Esophagus (tissue), 2 donors: ENCODE results near the gene MSANTD1. TPM values are rescaled to one million over a fixed set of nuclear protein-coding genes. Genes with fewer than 3 reads are reported as not detected.

ENCODE experiments used
- H3K27ac ChIP-seq, 2 donors: one replicate each; pipeline ENCODE4 v1.5.1; 2013; ENCODE audit warnings: low read depth in 2 of 2, mild to moderate bottlenecking in 2 of 2, inconsistent platforms in 1 of 2, low read length in 1 of 2, moderate library complexity in 1 of 2
- H3K27me3 ChIP-seq, 2 donors: one replicate each; pipeline ENCODE4 v1.6.1; 2013; ENCODE audit warnings: low read length in 2 of 2, control low read depth in 1 of 2, mild to moderate bottlenecking in 1 of 2; ENCODE audit not compliant: insufficient read depth in 2 of 2, control insufficient read depth in 1 of 2
- H3K36me3 ChIP-seq, 2 donors: one replicate each; pipeline ENCODE4 v1.6.1; 2013; ENCODE audit warnings: low read length in 1 of 2; ENCODE audit not compliant: control insufficient read depth in 2 of 2, insufficient read depth in 2 of 2
- H3K4me1 ChIP-seq, 2 donors: one replicate each; pipeline ENCODE4 v1.6.1; 2013; ENCODE audit warnings: low read length in 1 of 2; ENCODE audit not compliant: control insufficient read depth in 2 of 2, insufficient read depth in 2 of 2
- H3K4me3 ChIP-seq, 2 donors: one replicate each; pipeline ENCODE4 v1.5.1; 2013; ENCODE audit warnings: low read length in 2 of 2, mild to moderate bottlenecking in 2 of 2, low read depth in 1 of 2, moderate library complexity in 1 of 2
- H3K9me3 ChIP-seq, 2 donors: one replicate each; pipeline ENCODE4 v1.6.1; 2013; ENCODE audit warnings: mild to moderate bottlenecking in 2 of 2, low read depth in 1 of 2, low read length in 1 of 2, moderate library complexity in 1 of 2; ENCODE audit not compliant: control insufficient read depth in 2 of 2, insufficient read depth in 1 of 2
- WGBS, 2 donors: extraction: QIAGEN DNeasy Blood & Tissue Kit; methylation state at CpG; one replicate each; pipeline ENCODE4 v1.1.7; 2013; 5-methylcytosine and 5-hydroxymethylcytosine counted together
- polyA plus RNA-seq, 2 donors: library from polyadenylated mRNA; stranded (reverse); fragments of 200-250 nt; gene quantifications; one replicate each; pipeline ENCODE4 v1.2.3, GENCODE V29; 2013
- donor health status: healthy with polysubstance abuse.
- donor health status: Bipolar disorder and iron deficiency.

Gene MSANTD1
- polyA plus RNA-seq, 2 donors, result 0.16 to 0.61 TPM

DNA sequence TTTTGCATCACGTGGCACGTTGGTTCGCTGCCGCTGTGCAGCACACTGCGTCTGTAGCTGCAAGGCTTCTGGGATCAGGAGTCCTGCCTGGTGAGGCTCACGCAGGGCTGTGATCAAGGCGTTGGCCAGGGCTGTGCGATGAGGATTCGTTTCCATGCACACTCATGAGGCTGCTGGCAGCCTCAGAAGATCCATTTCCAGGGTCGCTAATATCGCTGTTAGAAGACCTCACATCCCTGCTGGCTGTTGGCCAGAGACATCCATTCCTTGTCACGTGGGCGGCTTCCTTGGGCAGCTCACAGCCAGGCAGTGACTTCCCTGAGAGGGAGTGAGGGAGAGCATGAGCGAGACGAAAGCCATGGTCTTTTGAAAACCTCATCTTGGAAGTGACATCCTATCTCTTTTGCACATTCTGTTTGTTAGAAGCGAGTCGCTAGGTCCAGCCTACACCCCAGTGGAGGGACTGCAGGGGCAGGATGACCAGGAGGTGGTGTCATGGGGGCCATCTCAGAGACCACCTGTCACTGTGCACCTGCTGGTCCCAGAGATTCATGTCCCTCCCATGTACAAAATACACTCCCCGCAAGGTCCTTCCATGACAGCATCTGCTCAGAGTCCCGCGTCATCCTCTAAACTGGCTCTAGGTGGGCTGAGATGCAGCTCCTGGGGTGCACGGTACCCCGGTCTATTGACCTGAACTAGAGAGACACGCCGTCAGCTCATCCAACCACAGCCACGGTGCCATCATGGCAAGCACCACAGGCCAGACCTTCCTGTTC, 56.1 kb downstream of the MSANTD1 start:
- no peaks in the 10 kb centered on the region for H3K27me3 ChIP-seq
- peak overlapping the region in 1 of 2 donors; percentile 17 for H3K27ac ChIP-seq
- no peaks in the 10 kb centered on the region for H3K36me3 ChIP-seq
- H3K4me1 ChIP-seq, result peaks cover 0 to 23% of the 10 kb centered on the region in 2 donors
- WGBS, 2 donors, result 56 to 65% methylated on average over 25 of the region's 25 CpGs
- H3K9me3 ChIP-seq, result no peaks in the 10 kb centered on the region
- H3K4me3 ChIP-seq, result no peak overlapping the region

DNA sequence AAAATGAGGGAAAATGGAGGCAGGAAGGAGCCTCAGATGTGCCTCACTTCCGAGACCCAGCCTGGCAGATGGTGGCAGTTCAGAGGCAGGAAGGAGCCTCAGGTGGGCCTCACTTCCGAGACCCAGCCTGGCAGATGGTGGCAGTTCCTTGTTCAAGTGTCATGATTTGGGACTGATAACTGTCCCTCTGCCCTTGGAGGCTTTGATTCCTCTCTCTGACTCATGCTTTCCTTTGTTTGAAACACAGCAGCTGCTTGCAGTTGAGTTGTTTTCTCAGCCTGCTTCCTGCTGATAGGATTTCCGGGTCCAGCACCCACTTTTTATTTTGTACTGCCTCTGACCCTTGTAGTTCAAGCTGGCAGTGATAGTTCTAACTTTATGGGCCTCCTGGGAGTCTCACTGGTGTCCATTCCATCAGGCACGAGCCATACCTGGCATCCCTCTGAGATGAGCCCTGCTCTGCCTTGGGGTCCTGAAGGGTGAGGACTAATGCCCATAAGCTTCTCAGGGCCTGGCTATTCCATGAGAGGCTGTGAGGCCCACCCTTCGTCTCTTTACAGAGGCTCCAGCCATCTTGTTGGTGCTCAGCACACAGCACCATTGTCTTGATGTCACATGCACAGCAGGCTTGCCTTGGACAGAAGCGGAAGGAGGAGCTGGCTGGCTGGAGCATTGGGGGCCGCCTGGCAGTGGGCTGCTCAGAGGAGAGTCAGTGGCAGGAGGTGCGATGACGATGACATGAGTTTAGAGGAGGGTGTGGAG, 56.8 kb downstream of the MSANTD1 start:
- H3K4me1 ChIP-seq, result peaks cover 0 to 20% of the 10 kb centered on the region in 2 donors
- H3K27ac ChIP-seq, result peak overlapping the region in 1 of 2 donors; percentile 17
- WGBS, 2 donors, result 67 to 69% methylated on average over 9 of the region's 9 CpGs
- no peaks in the 10 kb centered on the region for H3K9me3 ChIP-seq
- no peaks in the 10 kb centered on the region for H3K27me3 ChIP-seq
- no peaks in the 10 kb centered on the region for H3K36me3 ChIP-seq
- no peak overlapping the region for H3K4me3 ChIP-seq

Other genes with a start within 250 kb of the MSANTD1 start
- gene HTT-AS, start 174.6 kb upstream of the MSANTD1 start, polyA plus RNA-seq, result not detected
- gene HTT, start 174.5 kb upstream of the MSANTD1 start, polyA plus RNA-seq, result 10 to 100 TPM in 1 of 2 donors, 1 to 10 TPM in 1; 9.7 to 19.4 TPM
- 10 to 100 TPM; 54.3 to 62.9 TPM for gene RGS12, start 43.9 kb downstream of the MSANTD1 start, polyA plus RNA-seq
- under 1 TPM; 0.53 to 0.55 TPM for gene HGFAC, start 192.8 kb downstream of the MSANTD1 start, polyA plus RNA-seq
- gene DOK7, start 214.1 kb downstream of the MSANTD1 start, polyA plus RNA-seq, result under 1 TPM; 0.11 to 0.29 TPM